ENCODE results near the gene RRM1.
"Not testable (repeated sequence)": the region's sequence is repeated elsewhere in the genome, so short reads cannot be mapped to it uniquely, and the experiment has no call there.

The RRM1 gene

GRCh38 chr11:4146772-4147098 lies 52.1 kb downstream of the RRM1 start:
- in situ Hi-C loops (cut with MboI; ENCODE audit: low sequenced_read_pairs, unreplicated experiment): no loop called here
- no peak for DNase-seq (ENCODE audit: low spot score)
- TF ChIP-seq, protein P1, sequence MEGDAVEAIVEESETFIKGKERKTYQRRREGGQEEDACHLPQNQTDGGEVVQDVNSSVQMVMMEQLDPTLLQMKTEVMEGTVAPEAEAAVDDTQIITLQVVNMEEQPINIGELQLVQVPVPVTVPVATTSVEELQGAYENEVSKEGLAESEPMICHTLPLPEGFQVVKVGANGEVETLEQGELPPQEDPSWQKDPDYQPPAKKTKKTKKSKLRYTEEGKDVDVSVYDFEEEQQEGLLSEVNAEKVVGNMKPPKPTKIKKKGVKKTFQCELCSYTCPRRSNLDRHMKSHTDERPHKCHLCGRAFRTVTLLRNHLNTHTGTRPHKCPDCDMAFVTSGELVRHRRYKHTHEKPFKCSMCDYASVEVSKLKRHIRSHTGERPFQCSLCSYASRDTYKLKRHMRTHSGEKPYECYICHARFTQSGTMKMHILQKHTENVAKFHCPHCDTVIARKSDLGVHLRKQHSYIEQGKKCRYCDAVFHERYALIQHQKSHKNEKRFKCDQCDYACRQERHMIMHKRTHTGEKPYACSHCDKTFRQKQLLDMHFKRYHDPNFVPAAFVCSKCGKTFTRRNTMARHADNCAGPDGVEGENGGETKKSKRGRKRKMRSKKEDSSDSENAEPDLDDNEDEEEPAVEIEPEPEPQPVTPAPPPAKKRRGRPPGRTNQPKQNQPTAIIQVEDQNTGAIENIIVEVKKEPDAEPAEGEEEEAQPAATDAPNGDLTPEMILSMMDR (IDR thresholded peaks at IDR 0.05; ENCODE audit: borderline replicate concordance, control extremely low read depth, extremely low read depth, insufficient read depth, missing control alignments): no peak

GRCh38 chr11:4154503-4154902 lies 59.9 kb downstream of the RRM1 start:
- TF ChIP-seq, protein P1 (IDR thresholded peaks at IDR 0.05; ENCODE audit: borderline replicate concordance, control extremely low read depth, extremely low read depth, insufficient read depth, missing control alignments): no peak
- no peak for DNase-seq (ENCODE audit: low spot score)
- in situ Hi-C loops (cut with MboI; ENCODE audit: low sequenced_read_pairs, unreplicated experiment): no loop called here

GRCh38 chr11:4156571-4156970 lies 62.0 kb downstream of the RRM1 start:
- TF ChIP-seq, protein P1 (IDR thresholded peaks at IDR 0.05; ENCODE audit: borderline replicate concordance, control extremely low read depth, extremely low read depth, insufficient read depth, missing control alignments): no peak
- no peak for DNase-seq (ENCODE audit: low spot score)
- in situ Hi-C loops (cut with MboI; ENCODE audit: low sequenced_read_pairs, unreplicated experiment): no loop called here

- DNase-seq (ENCODE audit: low spot score); in situ Hi-C loops (cut with MboI; ENCODE audit: low sequenced_read_pairs, unreplicated experiment): not testable (repeated sequence)
Observed at GRCh38 chr11:4158818-4159217, 64.2 kb downstream of the RRM1 start.

DNA sequence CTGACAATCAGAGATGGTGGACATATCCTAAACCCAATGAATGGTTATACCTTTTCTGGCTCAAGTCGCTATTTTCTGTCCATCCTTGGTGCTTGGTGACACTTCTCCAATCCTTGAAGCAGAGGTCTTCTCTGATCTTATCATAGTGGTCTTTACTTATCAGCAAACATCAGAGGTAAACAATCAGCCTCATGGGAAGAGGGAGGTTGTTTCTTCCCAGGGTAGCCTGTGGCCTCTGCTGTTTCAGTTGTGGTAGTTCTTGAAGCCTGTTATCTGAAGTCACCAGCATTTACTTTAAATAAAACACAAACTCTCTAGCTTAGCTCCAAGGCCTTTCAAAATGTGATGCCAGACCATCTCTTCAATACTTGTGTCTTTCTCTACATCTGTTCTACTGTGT lies 66.7 kb downstream of the RRM1 start:
- DNase-seq (ENCODE audit: low spot score): no peak
- TF ChIP-seq, protein P1 (IDR thresholded peaks at IDR 0.05; ENCODE audit: borderline replicate concordance, control extremely low read depth, extremely low read depth, insufficient read depth, missing control alignments): no peak
- in situ Hi-C loops (cut with MboI; ENCODE audit: low sequenced_read_pairs, unreplicated experiment): no loop called here

GRCh38 chr11:4164884-4165590 lies 70.4 kb downstream of the RRM1 start:
- DNase-seq (ENCODE audit: low spot score): no peak
- TF ChIP-seq, protein P1 (IDR thresholded peaks at IDR 0.05; ENCODE audit: borderline replicate concordance, control extremely low read depth, extremely low read depth, insufficient read depth, missing control alignments): no peak
- in situ Hi-C loops (cut with MboI; ENCODE audit: low sequenced_read_pairs, unreplicated experiment): no loop called here

DNA sequence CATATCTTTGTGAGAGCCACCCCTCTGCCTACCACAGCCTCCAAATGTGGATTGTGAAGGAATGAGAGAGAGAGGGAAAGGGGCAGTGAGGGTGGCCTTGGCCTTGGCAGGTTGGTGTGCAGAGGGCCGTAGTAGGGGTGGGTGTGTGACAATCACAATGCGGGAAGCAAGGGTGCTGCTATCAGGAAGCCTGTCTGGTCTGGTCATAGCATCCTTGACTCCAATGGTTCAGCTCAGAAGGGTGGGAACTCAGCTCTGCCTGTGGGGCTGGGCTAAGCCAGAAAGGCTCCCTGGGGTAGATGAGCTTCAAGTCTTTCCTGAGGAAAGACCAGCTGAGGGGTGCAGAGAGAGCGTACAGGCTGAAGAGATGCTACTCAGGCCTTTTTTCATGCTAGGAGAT lies 72.7 kb downstream of the RRM1 start:
- DNase-seq (ENCODE audit: low spot score): no peak
- TF ChIP-seq, protein P1 (IDR thresholded peaks at IDR 0.05; ENCODE audit: borderline replicate concordance, control extremely low read depth, extremely low read depth, insufficient read depth, missing control alignments): no peak
- in situ Hi-C loops (cut with MboI; ENCODE audit: low sequenced_read_pairs, unreplicated experiment): no loop called here

All from GM13976 (cell line).